ENCODE measurements around the gene CORO2B.

Gene CORO2B

GRCh38 chr15:68674975-68675374 is 96.2 kb downstream of the CORO2B start:
- TF ChIP-seq CTCF (IDR thresholded peaks at IDR 0.05; ENCODE audit: control extremely low read depth, extremely low read depth, low read depth, missing control alignments), result no peak
- POLR2A ChIA-PET, result interaction anchor here (0.6 kb wide), 1 partner anchor 397 kb away, joined by 3 read pairs; the partner anchor contains the start of gene FEM1B
- CTCF ChIA-PET, result interaction anchor here (0.9 to 5.1 kb wide), 28 partner anchors 8 to 421 kb away, joined by 3 to 57 read pairs (median 8); no protein-coding TSS in a partner anchor
- no peak for DNase-seq (ENCODE audit: extremely low spot score)

DNA sequence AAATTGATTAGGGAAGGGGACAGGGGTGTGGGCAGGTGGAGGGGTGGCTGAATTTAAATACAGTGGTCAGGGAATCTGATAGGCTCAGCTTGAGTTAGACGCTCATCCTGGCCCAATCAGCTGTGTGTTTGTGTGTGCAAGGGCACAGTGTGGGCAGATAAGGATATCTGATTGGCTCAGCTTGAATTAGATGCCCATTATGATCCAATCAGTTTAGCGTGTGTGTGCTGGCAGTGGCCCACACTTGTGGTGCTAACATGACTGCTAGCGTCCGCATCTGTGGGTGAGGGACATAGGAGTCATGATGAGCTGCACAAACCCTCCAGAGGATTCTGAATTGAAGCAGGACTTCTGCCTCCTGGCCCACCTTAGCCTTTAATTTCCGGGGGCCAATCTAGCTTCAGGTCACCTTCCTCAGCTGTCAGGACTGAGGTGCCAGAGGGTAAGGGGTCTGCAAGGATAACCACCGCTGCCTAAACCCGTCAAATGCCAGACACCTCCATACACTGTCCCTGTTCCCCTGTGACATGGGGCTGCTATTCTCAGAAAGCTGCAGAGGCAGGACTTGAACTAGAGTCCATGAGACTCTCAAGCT is 97.3 kb downstream of the CORO2B start:
- ChIA-PET CTCF (interaction anchor here (1.3 to 5.1 kb wide), 15 partner anchors 9 to 370 kb away, joined by 3 to 57 read pairs (median 8); no protein-coding TSS in a partner anchor), POLR2A (no interaction called here)
- no peak for TF ChIP-seq CTCF (IDR thresholded peaks at IDR 0.05; ENCODE audit: control extremely low read depth, extremely low read depth, low read depth, missing control alignments)
- DNase-seq (ENCODE audit: extremely low spot score), result no peak

DNA sequence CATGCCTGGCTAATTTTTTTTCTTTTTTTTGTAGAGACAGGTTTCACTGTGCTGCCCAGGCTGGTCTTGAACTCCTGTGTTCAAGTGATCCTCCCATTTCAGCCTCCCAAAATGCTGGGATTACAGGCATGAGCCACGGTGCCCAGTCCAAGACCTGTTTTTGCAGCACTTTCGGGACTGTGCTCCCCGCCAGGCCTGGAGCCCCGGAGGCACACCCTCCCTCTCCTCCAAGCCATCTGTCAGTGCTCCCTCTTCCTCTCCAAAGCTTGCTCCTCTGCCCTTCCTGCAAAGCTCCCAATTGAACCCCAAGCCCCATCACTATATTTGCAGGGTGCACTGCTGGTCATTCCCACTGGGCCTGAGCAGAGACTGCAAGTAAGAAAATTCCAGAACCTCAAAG is 98.1 kb downstream of the CORO2B start:
- POLR2A ChIA-PET, result no interaction called here
- no peak for TF ChIP-seq CTCF (IDR thresholded peaks at IDR 0.05; ENCODE audit: control extremely low read depth, extremely low read depth, low read depth, missing control alignments)
- CTCF ChIA-PET, result interaction anchor here (1.8 to 5.1 kb wide), 7 partner anchors 9 to 126 kb away, joined by 4 to 47 read pairs (median 13); no protein-coding TSS in a partner anchor
- no peak for DNase-seq (ENCODE audit: extremely low spot score)

DNA sequence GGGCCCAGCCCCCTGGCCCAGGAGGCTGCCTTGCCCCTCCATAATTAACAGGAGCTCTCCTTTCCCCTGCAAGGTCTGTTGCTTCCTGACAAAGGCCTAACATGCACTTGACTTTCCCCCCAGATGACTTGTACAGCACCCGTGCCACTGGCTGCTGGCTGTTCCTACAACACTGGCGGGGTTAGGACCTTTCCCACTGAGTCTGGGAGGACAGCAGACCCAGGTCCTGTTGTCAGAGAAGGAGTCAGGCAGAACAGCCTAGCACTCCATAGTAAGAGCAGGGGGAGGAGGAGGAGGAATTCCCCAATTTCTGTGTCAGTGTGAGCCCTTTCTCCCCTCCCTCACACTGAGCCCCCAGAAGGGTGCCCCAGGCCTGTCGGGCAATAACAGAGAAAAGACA is 99.2 kb downstream of the CORO2B start:
- DNase-seq (ENCODE audit: extremely low spot score), result no peak
- no peak for TF ChIP-seq CTCF (IDR thresholded peaks at IDR 0.05; ENCODE audit: control extremely low read depth, extremely low read depth, low read depth, missing control alignments)
- ChIA-PET CTCF (interaction anchor here (1.2 to 4.0 kb wide), 4 partner anchors 14 to 127 kb away, joined by 3 to 13 read pairs (median 6); no protein-coding TSS in a partner anchor), POLR2A (no interaction called here)

- no peak for TF ChIP-seq CTCF (IDR thresholded peaks at IDR 0.05; ENCODE audit: control extremely low read depth, extremely low read depth, low read depth, missing control alignments)
- POLR2A ChIA-PET, result no interaction called here
- CTCF ChIA-PET, result interaction anchor here (1.2 to 4.0 kb wide), 4 partner anchors 16 to 128 kb away, joined by 3 to 13 read pairs (median 5); no protein-coding TSS in a partner anchor
- no peak for DNase-seq (ENCODE audit: extremely low spot score)
These were observed 100.0 kb downstream of the CORO2B start for GRCh38 chr15:68678746-68679145.

DNA sequence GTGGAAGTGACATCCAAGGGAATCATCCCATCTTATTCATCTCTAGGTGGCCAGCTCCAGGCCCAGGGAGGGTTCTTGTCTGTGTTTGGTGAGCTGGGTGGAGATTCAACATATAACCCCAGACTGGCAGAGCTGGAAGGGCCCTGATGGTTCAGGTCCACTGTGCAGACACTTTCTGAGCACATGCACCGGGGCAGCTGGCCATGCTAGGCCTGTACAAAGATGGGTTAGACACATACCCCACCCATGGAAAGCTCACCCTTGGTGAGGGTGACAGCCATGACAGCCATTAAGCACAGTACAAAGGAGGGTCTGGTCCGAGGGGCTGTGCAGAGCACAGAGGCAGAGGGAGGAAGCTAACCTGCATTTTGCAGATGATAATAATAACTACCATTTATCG is 100.4 kb downstream of the CORO2B start:
- POLR2A ChIA-PET, result no interaction called here
- CTCF ChIA-PET, result interaction anchor here (1.2 to 4.0 kb wide), 3 partner anchors 15 to 129 kb away, joined by 3 to 13 read pairs (median 3); no protein-coding TSS in a partner anchor
- DNase-seq (ENCODE audit: extremely low spot score), result no peak
- no peak for TF ChIP-seq CTCF (IDR thresholded peaks at IDR 0.05; ENCODE audit: control extremely low read depth, extremely low read depth, low read depth, missing control alignments)

All from GM10248 (cell line).